K562 (cell line): ENCODE measurements around the gene HOXB3. TPM values are rescaled to one million over a fixed set of nuclear protein-coding genes. Genes with fewer than 3 reads are reported as not detected.

Experiments
- ATAC-seq: fragments of 200-7000 bp; cut with Tn5 transposase; 3 replicates; pipeline ENCODE4 v1.9.1; 2020; ENCODE audit warnings: moderate library complexity
- BruUV-seq: library from RNA; stranded (reverse); fragments of 400-500 nt; replicated peaks from 2 replicates; lab custom pipeline; 2021; lab: Mats Ljungman, UMichigan
- CTCF ChIA-PET: fragments of 300-600 bp; formaldehyde crosslinking; extraction: SDS; loops from one replicate; lab custom pipeline; 2021; ENCODE audit warnings: low intra/inter-chr PET ratio; lab: Yijun Ruan, JAX
- POLR2A ChIA-PET: fragments of 300-600, 350-650 bp; sonication (Branson Sonifier 250); formaldehyde crosslinking; extraction: SDS; loops from one replicate; lab custom pipeline; 2021; ENCODE audit warnings: antibody characterized with exemption, inconsistent platforms; lab: Yijun Ruan, JAX
- DNase-seq, 4 experiments: peaks; one replicate each; pipeline versions ENCODE4 v3.0.0 to v3.0.0-alpha.2; 2011 to 2018; ENCODE audit warnings: low spot score in 3 of 4, mixed read lengths in 3 of 4; ENCODE audit errors: extremely low read depth in 1 of 4
- FAIRE-seq: peaks from 2 replicates; lab custom pipeline; 2011; peaks lifted over from hg19 to GRCh38; lab: Jason Lieb, UNC
- H2AFZ ChIP-seq: 2 replicates; pipeline ENCODE4 v1.6.0; 2011; ENCODE audit warnings: low read depth, low read length, control low read depth, inconsistent platforms
- H3K27ac ChIP-seq: fragments of 200-600 bp; 3 replicates; pipeline ENCODE4 v1.8.0; 2011; ENCODE audit warnings: low read depth, mild to moderate bottlenecking, control low read depth, inconsistent platforms, low read length, moderate library complexity, mixed read lengths; ENCODE audit errors: extremely low read depth
- H3K27me3 ChIP-seq, 2 experiments: fragments of 300-600 bp in 1 of 2; 2 replicates in 1 of 2; 3 replicates in 1 of 2; pipeline versions ENCODE4 v1.6.0 to v1.8.0; 2011; ENCODE audit warnings: inconsistent platforms in 2 of 2, low read length in 2 of 2, mild to moderate bottlenecking in 1 of 2, mixed read lengths in 1 of 2, moderate library complexity in 1 of 2; ENCODE audit not compliant: control insufficient read depth in 2 of 2, insufficient read depth in 2 of 2
- H3K36me3 ChIP-seq: fragments of 300-600 bp; 3 replicates; pipeline ENCODE4 v1.8.0; 2011; ENCODE audit warnings: mild to moderate bottlenecking, low read length, inconsistent platforms; ENCODE audit not compliant: control insufficient read depth, insufficient read depth
- H3K4me1 ChIP-seq, 2 experiments: fragments of 200-600 bp in 1 of 2; replicated peaks in 1 of 2; 2 replicates in 1 of 2; 3 replicates in 1 of 2; pipeline versions ENCODE4 v1.5.1 to v1.8.0; 2011; ENCODE audit warnings: inconsistent platforms in 2 of 2, low read length in 2 of 2, mild to moderate bottlenecking in 1 of 2, mixed read lengths in 1 of 2, moderate library complexity in 1 of 2; ENCODE audit not compliant: control insufficient read depth in 2 of 2, insufficient read depth in 2 of 2
- H3K4me2 ChIP-seq: 2 replicates; pipeline ENCODE4 v1.6.1; 2011; ENCODE audit warnings: low read length, control low read depth, inconsistent platforms, mixed read lengths; ENCODE audit not compliant: insufficient read depth
- H3K4me3 ChIP-seq: fragments of 200-600 bp; sonication (generic), shearing (Covaris generic); 2 replicates; pipeline ENCODE4 v1.5.1; 2016; ENCODE audit warnings: control low read depth, inconsistent platforms
- H3K79me2 ChIP-seq: fragments of 200-600 bp; 3 replicates; pipeline ENCODE4 v1.8.0; 2011; ENCODE audit warnings: low read length, inconsistent platforms; ENCODE audit not compliant: control insufficient read depth, insufficient read depth
- H3K9ac ChIP-seq, 2 experiments: 2 replicates each; pipeline versions ENCODE4 v1.6.0 to v1.6.1; 2011; ENCODE audit warnings: low read depth in 2 of 2, low read length in 2 of 2, control low read depth in 1 of 2, inconsistent platforms in 1 of 2, mild to moderate bottlenecking in 1 of 2, mixed read lengths in 1 of 2; ENCODE audit not compliant: insufficient read depth in 1 of 2
- H3K9me1 ChIP-seq: one replicate; pipeline ENCODE4 v1.6.0; 2011; ENCODE audit warnings: inconsistent platforms, mild to moderate bottlenecking, low read length, moderate library complexity; ENCODE audit not compliant: control insufficient read depth, insufficient read depth
- H3K9me3 ChIP-seq: replicated peaks from 2 replicates; pipeline ENCODE4 v1.5.1; 2011; ENCODE audit warnings: low read depth, low read length, inconsistent platforms; ENCODE audit not compliant: control insufficient read depth, insufficient read depth
- H4K20me1 ChIP-seq: replicated peaks from 2 replicates; pipeline ENCODE4 v1.6.1; 2011; ENCODE audit warnings: low read length, inconsistent platforms, mixed read lengths; ENCODE audit not compliant: control insufficient read depth, insufficient read depth
- CBFA2T3 ChIP-seq: fragments of 450-650 bp; IDR thresholded peaks from 2 replicates; pipeline ENCODE4 v1.6.1; 2017
- CBX3 ChIP-seq, 2 experiments: IDR thresholded peaks; 1 replicate in 1 of 2; 2 replicates in 1 of 2; pipeline ENCODE4 v1.6.1; 2012; ENCODE audit warnings: inconsistent platforms in 2 of 2, low read length in 2 of 2, borderline replicate concordance in 1 of 2, control low read depth in 1 of 2
- E2F6 ChIP-seq, 2 experiments: IDR thresholded peaks; 2 replicates each; pipeline ENCODE4 v1.6.1; 2011; ENCODE audit warnings: borderline replicate concordance in 1 of 2, control low read depth in 1 of 2, low read depth in 1 of 2, low read length in 1 of 2, mild to moderate bottlenecking in 1 of 2, mixed read lengths in 1 of 2, moderate library complexity in 1 of 2; ENCODE audit not compliant: insufficient read depth in 1 of 2, insufficient read length in 1 of 2, poor library complexity in 1 of 2, severe bottlenecking in 1 of 2; ENCODE audit errors: extremely low read depth in 1 of 2
- EHMT2 ChIP-seq: fragments of 450-650 bp; IDR thresholded peaks from 2 replicates; pipeline ENCODE4 v1.6.1; 2018; ENCODE audit warnings: antibody characterized with exemption
- ETV6 ChIP-seq, 3 experiments: fragments of 150-350 bp in 1 of 3; sonication (generic) in 1 of 3; formaldehyde crosslinking in 1 of 3; IDR thresholded peaks; 2 replicates each; pipeline versions ENCODE4 v1.6.1 to v1.8.0; 2014 to 2022; ENCODE audit warnings: borderline replicate concordance in 2 of 3, low read depth in 2 of 3, antibody characterized with exemption in 1 of 3, low read length in 1 of 3, mild to moderate bottlenecking in 1 of 3, missing genetic modification reagents in 1 of 3
- HDAC1 ChIP-seq, 2 experiments: fragments of 450-650 bp; IDR thresholded peaks; 2 replicates each; pipeline ENCODE4 v1.6.1; 2016 to 2017; ENCODE audit warnings: inconsistent platforms in 1 of 2, mild to moderate bottlenecking in 1 of 2, moderate library complexity in 1 of 2
- HSF4 ChIP-seq: fragments of 250-450 bp; sonication (Bioruptor Pico); IDR thresholded peaks from 2 replicates; pipeline ENCODE4 v2.1.2; 2022; ENCODE audit warnings: mild to moderate bottlenecking, moderate library complexity, borderline replicate concordance
- MIER1 ChIP-seq: fragments of 450-650 bp; IDR thresholded peaks from 2 replicates; pipeline ENCODE4 v1.6.1; 2016; ENCODE audit warnings: antibody characterized with exemption, mild to moderate bottlenecking, low read depth
- MYBL2 ChIP-seq, 2 experiments: fragments of 450-650 bp in 1 of 2; sonication (generic) in 1 of 2; formaldehyde crosslinking in 1 of 2; IDR thresholded peaks; 2 replicates each; pipeline versions ENCODE4 v1.6.1 to v1.8.1; 2017 to 2022; ENCODE audit warnings: borderline replicate concordance in 1 of 2, inconsistent platforms in 1 of 2, low read depth in 1 of 2, mild to moderate bottlenecking in 1 of 2, missing genetic modification reagents in 1 of 2, moderate library complexity in 1 of 2
- NFE2 ChIP-seq: IDR thresholded peaks from 2 replicates; pipeline ENCODE4 v1.6.1; 2014; ENCODE audit warnings: antibody characterized with exemption, low read depth
- SETDB1 ChIP-seq: IDR thresholded peaks from one replicate; pipeline ENCODE4 v1.6.1; 2012; ENCODE audit warnings: low read length, control low read depth, inconsistent platforms
- SPI1 ChIP-seq: IDR thresholded peaks from 2 replicates; pipeline ENCODE4 v1.6.1; 2011; ENCODE audit warnings: low read depth, low read length, control low read depth, borderline replicate concordance
- TAL1 ChIP-seq: fragments of 450-650 bp; IDR thresholded peaks from 2 replicates; pipeline ENCODE4 v1.6.1; 2016; ENCODE audit warnings: mild to moderate bottlenecking
- YBX1 ChIP-seq: fragments of 450-650 bp; IDR thresholded peaks from 2 replicates; pipeline ENCODE4 v1.7.1; 2016; ENCODE audit warnings: mild to moderate bottlenecking
- ZBED1 ChIP-seq: IDR thresholded peaks from 2 replicates; pipeline ENCODE4 v1.6.1; 2014
- ZBTB2 ChIP-seq: fragments of 450-650 bp; IDR thresholded peaks from 2 replicates; pipeline ENCODE4 v1.6.1; 2016; ENCODE audit warnings: antibody characterized with exemption
- ZBTB43 ChIP-seq: sonication (generic); formaldehyde crosslinking; IDR thresholded peaks from 2 replicates; pipeline ENCODE4 v1.8.0; 2023; ENCODE audit warnings: mild to moderate bottlenecking, missing genetic modification reagents
- ZKSCAN3 ChIP-seq: fragments of 250-450 bp; sonication (Bioruptor Pico); IDR thresholded peaks from 2 replicates; pipeline ENCODE4 v1.4.0; 2020
- ZNF79 ChIP-seq: fragments of 250-450 bp; sonication (Bioruptor Pico); IDR thresholded peaks from 2 replicates; pipeline ENCODE4 v1.4.0; 2020; ENCODE audit warnings: low read depth, mild to moderate bottlenecking, moderate library complexity
- WGBS: fragments of 100-300 bp; shearing (Covaris generic); methylation state at CpG from one replicate; pipeline ENCODE4 v1.1.6; 2016; ENCODE audit warnings: low coverage, mixed read lengths; ENCODE audit not compliant: insufficient coverage; ENCODE audit errors: missing lambda C conversion rate; 5-methylcytosine and 5-hydroxymethylcytosine counted together
- in situ Hi-C: fragments of 300-500 bp; cut with MboI; formaldehyde crosslinking; loops from 4 replicates; pipeline ENCODE4 v1.15.0; 2018; ENCODE audit warnings: inconsistent platforms, mixed read lengths
- intact Hi-C: fragments of 100-400 bp; cut with micrococcal nuclease; formaldehyde crosslinking; loops from 2 replicates; pipeline ENCODE4 v1.14.2; 2022
- polyA plus RNA-seq, 8 experiments: library from polyadenylated mRNA; depleted of rRNA in 4 of 8; stranded (reverse) in 5 of 8; unstranded in 3 of 8; fragments of >200 nt; fragmentation: Nextera tagmentation in 2 of 8; fragmentation: Illumina TruSeq in 1 of 8; extraction: Ambion mirVana in 2 of 8; extraction: Trizol in 1 of 8; gene quantifications; 2 replicates each; pipeline versions ENCODE4 v1.2.1 to v1.2.3, GENCODE V29; 2011 to 2014; ENCODE audit warnings: inconsistent platforms in 1 of 8, missing spikeins in 1 of 8
- total RNA-seq, 7 experiments: library from RNA; depleted of rRNA in 6 of 7; stranded (reverse); fragments of >200 nt in 6 of 7; fragmentation: Illumina TruSeq in 2 of 7; extraction: Trizol in 2 of 7; gene quantifications; 2 replicates each; pipeline versions ENCODE4 v1.2.1 to v1.2.3, GENCODE V29; 2011 to 2021; ENCODE audit warnings: low replicate concordance in 1 of 7

Gene HOXB3
- total and polyA plus RNA-seq, 9 of the 15 experiments (the other 6 are each of a cell fraction or from before 2014, with no cell fraction given): 2.4 to 41.3 (median 20.2) TPM

- ATAC-seq: peak; percentile 15
- peak overlapping the region; percentile 51 for H2AFZ ChIP-seq
- H3K4me1 ChIP-seq: peaks cover 5 to 36% of the 10 kb centered on the region in 2 experiments
- no peaks in the 10 kb centered on the region for H3K9me1 ChIP-seq
- no peak overlapping the region for H3K4me3 ChIP-seq
- H3K9ac ChIP-seq: peak overlapping the region; percentile 15 to 24; a peak in 2 of 4 replicates
- H3K9me3 ChIP-seq: no peaks in the 10 kb centered on the region
- POLR2A ChIA-PET: interaction anchor here (0.7 to 1.2 kb wide), 3 partner anchors 22 to 172 kb away, joined by 3 to 4 read pairs (median 4); partner anchors contain the start of gene HOXB9
- H4K20me1 ChIP-seq: no peaks in the 10 kb centered on the region
- FAIRE-seq: peak; percentile 79
- H3K27ac ChIP-seq: peak overlapping the region; percentile 51
- intact Hi-C loops (no loop called here), in situ Hi-C loops (no loop called here)
- WGBS: 15% methylated on average over 5 of the region's 5 CpGs
- no peaks in the 10 kb centered on the region for H3K36me3 ChIP-seq
- H3K79me2 ChIP-seq: no peaks in the 10 kb centered on the region
- no peaks in the 10 kb centered on the region for H3K27me3 ChIP-seq
- CTCF ChIA-PET: no interaction called here
- peak overlapping the region; percentile 51; the same call in 1 of the 2 replicates for H3K4me2 ChIP-seq
- peak in 3 of 4 experiments; percentile 32 to 82 (median 60) for DNase-seq
- no TSS peak for BruUV-seq
- no peak for TF ChIP-seq EHMT2
- TF ChIP-seq ZBED1: no peak
- no peak for TF ChIP-seq ZKSCAN3 (CRISPR knock-in tag)
- TF ChIP-seq E2F6 (IDR thresholded peaks at IDR 0.05; ENCODE audit: borderline replicate concordance in 1 of 2, extremely low read depth in 1 of 2, insufficient read depth in 1 of 2, insufficient read length in 1 of 2, low read depth in 1 of 2, low read length in 1 of 2, poor library complexity in 1 of 2, severe bottlenecking in 1 of 2): no peak
- TF ChIP-seq ZBTB2: no peak
- peak; percentile 90 for TF ChIP-seq CBFA2T3
- TF ChIP-seq ETV6 (IDR thresholded peaks at IDR 0.05; ENCODE audit: borderline replicate concordance in 1 of 2, low read depth in 2 of 2, low read length in 1 of 2): 0 out of 4 replicates have a peak, but pooled peaks of 1 of the 2 experiments have one; percentile 26
- TF ChIP-seq ETV6 (CRISPR knock-in tag; IDR thresholded peaks at IDR 0.05; ENCODE audit: borderline replicate concordance): no peak
- peak; percentile 61; the same call in 1 of the 2 replicates for TF ChIP-seq SPI1
- TF ChIP-seq MYBL2 (IDR thresholded peaks at IDR 0.05; ENCODE audit: low read depth): no peak
- no peak for TF ChIP-seq MYBL2 (CRISPR knock-in tag; IDR thresholded peaks at IDR 0.05; ENCODE audit: borderline replicate concordance)
- no peak for TF ChIP-seq HSF4 (CRISPR knock-in tag)
- TF ChIP-seq ZNF79 (CRISPR knock-in tag): no peak
- TF ChIP-seq YBX1: no peak
- peak; percentile 63; the same call in 1 of the 2 replicates for TF ChIP-seq TAL1
- TF ChIP-seq SETDB1: no peak
- peak in 1 of 2 experiments; percentile 29; a peak in 1 of 4 replicates for TF ChIP-seq HDAC1 (IDR thresholded peaks at IDR 0.05)
- TF ChIP-seq ZBTB43 (CRISPR knock-in tag): no peak
- no peak for TF ChIP-seq CBX3 (IDR thresholded peaks at IDR 0.05; ENCODE audit: borderline replicate concordance in 1 of 2, low read length in 2 of 2)
- TF ChIP-seq MIER1: no peak
- no peak for TF ChIP-seq NFE2
These were observed 70.6 kb downstream of the HOXB3 start for GRCh38 chr17:48519427-48519826.
